GM18498 (cell line): ENCODE measurements around the gene RIMBP2.

Experiments used
- ATAC-seq: cut with Tn5 transposase; IDR thresholded peaks from one replicate; pipeline ENCODE4 v1.9.1; 2021; ENCODE audit warnings: mild to moderate bottlenecking, moderate library complexity; ENCODE audit not compliant: unreplicated experiment

The RIMBP2 gene

DNA sequence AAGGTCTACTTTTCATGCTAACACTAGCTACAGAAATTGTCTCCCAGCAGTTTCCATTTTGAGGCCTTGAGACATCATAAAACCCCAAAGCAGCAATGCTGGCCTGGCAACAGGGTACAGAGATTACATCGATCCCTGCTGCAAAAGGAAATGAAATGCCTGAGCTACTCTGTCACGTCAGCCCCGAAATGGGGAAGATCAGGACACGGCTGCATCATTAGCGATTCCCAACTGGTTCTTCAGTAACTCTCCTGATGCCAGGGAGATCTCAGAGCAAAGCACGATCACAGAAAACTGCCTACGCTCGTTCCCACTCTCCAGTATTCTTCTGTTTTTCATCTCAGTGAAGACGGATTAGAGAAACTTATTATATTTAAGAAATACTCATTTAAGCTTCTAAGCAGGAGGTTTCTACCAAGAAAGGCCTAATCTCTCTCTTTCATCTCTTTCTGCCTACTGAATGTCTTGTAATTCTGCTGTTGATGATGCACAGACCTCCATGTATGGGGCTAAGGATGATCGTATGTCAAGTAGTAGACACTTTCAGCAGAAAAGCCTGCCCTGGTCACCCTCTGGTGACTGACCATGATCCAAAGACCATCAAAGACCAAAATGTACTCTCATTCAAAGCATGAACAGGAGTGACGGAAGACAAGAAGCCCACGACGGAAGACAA, 168.5 kb downstream of the RIMBP2 start:
- no peak for ATAC-seq

DNA sequence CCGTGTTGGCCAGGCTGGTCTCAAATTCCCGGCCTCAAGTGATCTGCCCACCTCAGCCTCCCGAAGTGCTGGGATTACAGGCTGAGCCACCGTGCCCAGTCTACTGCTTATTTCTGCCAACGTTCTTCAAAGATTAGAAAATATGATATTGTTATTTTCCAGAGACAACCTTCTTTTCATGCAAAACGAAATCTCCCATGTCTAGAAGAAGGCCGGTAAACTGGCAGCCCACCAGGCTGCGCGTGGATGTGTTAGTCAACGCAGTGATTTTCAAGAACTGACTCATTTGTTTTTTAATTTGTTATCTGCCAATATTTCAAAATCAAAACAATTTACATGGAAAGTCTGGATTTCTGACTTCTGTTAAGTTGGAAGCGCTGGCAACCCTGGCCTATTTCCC, 169.6 kb downstream of the RIMBP2 start:
- no peak for ATAC-seq

DNA sequence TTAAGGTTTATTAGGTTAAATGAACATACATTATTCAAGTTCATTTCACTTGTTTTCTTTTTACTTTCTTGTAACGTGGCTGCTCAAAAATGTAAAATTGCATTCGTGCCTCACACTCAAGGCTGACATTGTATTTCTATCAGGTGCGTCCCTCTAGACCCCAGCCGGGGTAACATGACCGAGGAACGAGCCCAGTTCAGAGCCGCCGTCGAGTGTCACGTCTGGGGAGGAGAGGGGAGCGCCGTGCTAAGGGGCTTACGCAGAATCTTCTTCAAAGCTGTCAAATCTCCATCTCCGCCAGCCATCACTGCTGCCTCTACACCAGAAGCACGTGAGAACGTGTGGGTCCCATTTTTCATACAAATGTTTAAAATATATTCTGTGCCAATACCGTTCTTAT, 170.6 kb downstream of the RIMBP2 start:
- no peak for ATAC-seq

DNA sequence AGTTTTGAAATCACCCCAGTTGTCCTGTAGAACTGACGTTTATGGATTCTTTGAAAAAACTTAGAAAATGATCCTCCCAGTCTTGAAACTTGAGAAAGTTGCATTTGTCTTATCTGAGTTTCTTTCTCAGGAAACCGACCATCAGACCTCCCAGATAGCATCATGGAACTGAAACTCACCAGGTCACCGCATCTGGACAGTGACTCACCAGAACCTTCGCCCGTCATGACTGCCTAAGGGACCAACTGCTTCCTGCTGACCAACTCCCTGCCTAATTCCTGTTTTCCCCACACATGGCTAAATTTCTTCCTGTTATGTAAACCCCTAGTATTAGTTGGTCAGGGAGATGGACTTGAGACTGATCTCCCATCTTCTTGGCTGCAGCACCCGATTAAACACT, 175.7 kb downstream of the RIMBP2 start:
- no peak for ATAC-seq

DNA sequence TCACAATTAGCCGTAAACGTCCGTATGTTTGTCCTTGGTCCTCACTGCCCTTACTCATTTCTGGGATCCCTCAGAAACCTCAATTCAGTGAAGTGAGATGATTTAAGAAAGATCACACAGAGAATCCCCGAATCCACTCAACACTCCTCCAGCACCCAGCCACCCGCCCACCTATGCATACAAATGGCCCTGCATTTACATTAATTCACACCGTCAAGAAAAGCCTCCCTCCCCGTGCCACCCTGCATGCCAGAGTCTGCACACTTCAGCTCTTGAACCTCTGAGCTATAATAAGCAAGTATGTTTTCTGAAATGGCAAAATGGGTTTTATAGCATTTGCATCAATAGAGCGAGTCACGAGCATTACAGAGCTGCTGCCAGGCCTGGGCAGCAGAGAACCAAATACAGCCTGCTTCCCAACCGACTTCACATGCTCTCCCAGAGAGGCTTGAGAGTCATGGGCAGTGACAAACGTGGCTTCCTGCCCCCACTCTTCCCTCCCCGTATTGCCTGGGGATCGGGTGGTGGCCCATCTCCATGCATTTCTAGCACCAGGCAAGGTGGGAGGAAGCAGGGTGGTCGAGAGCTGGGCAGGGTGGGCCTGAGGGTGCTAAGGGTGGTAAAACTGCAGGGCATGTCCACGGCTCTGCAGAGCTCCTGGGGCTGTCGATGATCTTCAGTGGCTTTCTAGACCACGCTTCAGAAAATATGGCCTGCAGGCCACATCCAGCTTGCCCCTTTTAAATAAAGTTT, 177.6 kb downstream of the RIMBP2 start:
- ATAC-seq = no peak

DNA sequence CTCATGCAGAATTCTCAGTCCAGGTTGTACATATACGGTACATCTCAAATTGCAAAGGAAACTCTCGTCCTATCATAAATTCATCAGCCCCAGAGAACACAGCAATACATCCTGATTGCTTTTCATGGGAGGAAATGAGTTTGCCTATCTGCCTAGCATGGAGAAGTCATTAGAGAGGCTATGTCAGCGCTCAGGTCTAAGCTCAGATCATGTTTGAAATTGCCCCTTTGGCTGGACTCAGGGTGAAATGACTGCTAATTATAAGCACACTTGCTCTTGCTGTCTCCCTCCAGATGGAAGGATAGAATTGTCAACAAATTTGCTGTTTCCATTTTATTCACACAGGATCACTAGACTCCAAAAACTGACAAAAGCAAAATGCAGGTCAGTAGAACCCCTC, 178.4 kb downstream of the RIMBP2 start:
- ATAC-seq = no peak

DNA sequence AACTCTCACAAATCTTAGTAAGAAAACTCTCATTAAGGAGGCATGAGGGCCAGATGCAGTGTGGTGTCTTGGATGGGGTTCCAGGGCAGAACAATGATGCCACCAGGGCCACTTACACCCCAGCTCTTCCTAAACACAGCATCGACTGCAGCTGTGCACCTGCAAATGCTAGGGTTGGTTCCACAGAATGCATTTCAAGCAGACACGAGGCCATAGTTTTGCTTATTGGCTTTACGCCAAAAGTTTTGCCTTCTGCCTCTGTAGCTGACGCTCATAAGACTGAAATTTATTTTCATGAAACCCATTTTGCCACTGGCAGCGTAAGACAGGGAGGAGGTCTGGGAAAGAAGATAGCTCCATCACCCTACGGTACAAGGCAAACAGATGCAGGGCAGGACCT, 179.0 kb downstream of the RIMBP2 start:
- no peak for ATAC-seq

DNA sequence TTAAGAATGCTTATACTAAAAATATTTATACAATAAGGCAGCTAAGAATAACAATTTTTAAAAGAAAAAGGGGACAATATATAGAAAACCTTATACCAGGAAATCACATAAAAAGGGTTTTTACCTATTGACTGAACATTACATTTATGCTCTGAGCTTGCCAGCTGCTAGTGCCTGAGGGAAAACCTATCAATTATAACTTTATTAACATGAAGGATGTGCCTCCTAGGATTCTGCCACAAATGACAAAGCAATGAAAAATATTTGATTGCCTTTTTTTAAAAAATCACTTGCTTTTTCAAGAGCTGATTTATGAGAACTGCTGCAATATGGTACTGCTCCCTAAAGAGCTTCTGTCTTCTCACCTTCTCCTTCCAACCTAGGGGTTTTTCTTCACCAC, 185.7 kb downstream of the RIMBP2 start:
- no peak for ATAC-seq

DNA sequence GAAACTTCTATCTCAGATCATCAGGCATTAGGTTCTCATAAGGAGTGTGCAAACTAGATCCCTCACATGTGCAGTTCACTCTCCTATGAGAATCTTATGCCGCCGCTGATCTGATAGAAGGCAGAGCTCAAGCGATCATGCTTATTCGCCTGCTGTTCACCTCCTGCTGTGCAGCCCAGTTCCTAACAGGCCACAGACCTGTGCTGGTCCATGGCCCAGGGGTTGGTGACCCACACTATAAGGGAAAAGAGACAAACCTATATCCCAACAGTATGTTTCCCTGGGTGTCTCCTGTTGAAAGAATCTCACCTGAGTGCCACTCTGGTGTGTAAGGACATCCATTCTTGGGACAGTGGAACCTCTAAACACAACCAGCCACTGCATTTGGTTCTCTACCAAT, 186.3 kb downstream of the RIMBP2 start:
- no peak for ATAC-seq

DNA sequence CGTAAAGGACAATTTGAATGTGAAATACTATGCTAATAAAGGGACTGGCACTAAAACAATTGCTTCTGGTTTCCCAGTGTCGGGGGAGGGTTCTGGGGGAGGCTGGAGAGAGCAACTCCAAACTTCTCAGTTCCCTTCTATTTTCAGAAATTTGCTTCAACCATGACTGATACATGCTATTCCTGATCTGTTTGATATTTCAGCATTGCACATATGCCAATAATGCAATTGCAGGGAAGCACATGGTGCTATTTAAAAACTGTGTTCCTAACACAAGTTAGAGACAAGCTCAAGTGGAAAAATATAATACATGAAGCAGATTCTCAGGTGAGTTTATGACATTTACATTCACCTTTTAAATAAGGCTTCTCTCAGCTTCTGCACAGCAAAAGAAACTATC, 188.9 kb downstream of the RIMBP2 start:
- ATAC-seq = no peak

DNA sequence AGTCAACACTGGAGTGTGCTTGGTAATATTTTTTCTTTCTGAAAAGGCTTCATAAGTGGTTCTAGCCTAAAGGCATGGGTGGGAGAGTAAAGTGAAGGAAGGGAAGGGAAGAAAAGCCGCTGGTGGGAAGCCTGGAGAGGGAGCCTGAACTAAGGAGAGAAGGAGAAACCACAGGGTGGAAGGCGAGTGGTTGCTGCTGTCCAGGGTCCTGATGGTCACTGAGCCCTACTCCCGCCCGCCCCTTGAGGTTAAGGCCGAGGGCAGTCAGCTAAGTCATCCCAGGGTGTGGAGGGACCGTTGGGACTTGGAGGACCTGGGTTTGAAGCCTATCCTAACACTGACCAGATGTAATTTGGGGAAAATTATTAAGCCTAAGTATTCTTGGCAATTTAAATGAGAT, 189.3 kb downstream of the RIMBP2 start:
- no peak for ATAC-seq

DNA sequence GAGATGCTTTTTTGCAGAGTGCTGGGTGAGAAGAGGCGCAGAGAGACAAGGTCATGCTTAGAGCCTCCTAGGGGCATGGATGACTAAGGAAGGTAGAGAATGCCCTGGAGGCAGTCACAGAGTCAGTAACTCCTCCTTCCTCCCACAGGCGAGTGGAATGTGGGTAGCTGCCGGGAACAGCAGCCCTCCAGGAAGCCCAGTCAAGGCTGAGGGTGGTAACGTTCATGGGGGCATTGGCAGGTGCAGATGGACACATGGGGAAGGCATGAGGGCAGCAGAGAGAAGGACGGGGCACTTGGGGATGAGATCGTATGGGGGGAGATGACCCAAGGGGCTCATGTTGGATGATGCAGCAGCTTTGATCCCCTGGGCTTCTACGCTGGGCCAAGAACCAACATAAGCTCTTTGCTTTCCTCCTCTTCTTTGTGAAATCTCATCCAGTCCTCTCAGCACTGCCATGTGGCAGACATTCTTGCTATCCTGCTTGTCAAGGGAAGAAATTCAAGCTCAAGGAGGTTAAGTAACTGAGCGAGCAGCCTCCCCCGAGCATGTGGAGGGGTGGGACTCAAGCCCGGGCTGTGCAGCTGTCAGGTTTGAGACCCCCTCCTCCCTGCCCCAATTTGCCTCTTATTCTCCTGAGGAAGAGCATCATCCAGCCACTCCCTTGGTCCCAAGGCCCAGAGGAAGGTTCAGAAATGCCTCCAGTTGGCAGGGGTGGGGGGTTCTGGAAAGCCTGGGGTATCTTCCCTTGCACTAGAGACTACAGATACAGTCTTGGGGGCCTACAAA, 190.5 kb downstream of the RIMBP2 start:
- ATAC-seq = no peak

DNA sequence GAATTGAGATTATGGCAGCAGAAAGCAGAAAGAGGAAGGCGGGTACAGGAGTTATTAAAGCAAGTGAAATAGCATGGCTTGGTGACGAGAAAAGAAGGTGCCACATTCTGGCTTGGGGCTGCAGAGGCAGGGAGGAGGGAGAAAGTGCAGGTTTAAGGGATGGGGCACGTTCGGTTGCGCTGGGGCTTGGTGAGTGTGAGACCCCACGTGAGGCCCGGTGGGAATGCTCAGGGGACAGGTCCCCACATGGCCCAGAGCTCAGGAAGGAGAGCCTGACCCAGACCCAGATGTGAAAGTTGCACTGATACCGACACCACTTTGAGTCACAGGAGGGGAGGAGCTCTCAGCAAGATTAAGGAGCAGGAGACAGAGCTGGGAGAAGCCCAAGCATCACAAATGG, 191.3 kb downstream of the RIMBP2 start:
- ATAC-seq = no peak

DNA sequence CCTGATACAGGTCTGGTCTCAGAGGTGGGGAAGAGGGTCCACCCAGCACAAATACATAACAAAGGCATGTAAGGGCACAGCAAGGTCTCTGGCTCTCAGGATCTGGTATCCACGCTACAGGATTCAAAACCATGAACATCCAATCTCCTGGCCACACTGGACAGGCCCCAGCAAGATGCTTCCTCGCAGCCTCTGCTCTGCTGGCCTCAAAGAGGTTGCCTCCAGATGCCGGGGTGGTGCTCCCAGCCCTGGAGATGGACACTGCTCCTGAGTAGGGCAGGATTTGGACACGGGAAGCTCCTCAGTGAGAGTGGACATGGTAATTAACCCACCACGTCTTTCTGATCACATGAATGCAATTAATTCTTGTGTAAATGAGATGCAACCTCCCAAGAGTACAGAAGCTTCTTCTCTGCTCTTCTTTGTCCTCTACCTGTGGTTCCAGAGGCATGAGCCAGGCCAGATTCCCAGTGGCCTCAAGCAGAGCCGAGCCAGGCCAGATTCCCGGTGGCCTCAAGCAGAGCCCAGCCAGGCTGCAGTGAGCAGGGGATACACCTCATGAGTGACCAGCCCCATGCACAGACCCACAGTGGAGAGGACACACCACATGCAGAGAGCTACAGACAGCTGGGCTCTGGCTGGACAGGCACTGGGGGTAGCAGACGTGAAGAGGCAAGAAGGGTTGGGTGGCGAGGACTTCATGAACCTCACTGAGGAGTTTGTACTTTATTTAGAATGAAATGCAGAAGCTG, 192.1 kb downstream of the RIMBP2 start:
- no peak for ATAC-seq

DNA sequence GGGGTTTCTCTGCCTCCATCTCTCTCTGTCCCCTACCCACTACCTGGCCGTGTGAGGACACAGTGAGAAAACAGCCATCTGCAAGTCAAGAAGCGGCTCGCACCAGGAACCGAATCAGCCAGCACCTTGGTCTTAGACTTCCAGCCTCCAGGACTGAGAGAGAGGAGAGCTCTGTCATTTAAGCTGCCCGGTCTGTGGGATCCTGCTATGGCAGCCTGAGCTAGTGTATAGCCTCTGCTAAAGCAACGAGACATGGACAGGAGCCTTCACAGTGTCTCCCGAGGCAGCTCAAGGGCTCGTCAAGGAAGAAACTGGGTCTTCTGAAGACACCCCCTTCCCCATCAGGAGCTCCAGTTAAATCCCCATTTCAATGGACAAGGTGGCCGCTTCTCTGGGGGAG, 192.9 kb downstream of the RIMBP2 start:
- no peak for ATAC-seq

DNA sequence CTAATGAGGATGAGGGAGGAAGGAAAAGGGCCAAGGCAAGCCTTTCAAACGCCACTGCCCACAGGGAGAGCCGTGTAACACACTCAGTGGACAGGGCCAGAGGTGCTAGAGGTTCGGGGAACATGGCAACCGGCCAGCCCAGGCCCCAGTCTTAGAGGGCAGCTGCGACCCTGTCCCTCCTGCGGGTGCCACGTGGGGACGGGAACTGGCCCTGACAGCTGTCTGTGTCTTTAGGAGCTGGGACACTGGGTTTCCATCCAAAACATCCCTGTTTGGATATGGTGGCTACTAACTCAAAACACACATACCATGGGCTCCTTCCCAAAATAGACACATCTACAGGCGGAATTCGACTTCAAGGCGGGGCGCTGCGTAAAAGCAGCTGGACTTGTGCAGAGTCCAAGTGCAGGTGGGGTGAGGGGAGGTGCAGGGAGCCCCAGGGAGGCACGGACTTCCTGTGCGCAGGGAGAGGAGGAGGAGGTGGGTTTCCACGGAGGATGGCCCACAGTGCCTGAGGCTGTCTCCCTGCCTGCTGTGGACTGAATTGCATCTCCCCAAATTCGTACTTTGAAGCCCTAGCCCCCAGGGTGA, 193.8 kb downstream of the RIMBP2 start:
- ATAC-seq = no peak

DNA sequence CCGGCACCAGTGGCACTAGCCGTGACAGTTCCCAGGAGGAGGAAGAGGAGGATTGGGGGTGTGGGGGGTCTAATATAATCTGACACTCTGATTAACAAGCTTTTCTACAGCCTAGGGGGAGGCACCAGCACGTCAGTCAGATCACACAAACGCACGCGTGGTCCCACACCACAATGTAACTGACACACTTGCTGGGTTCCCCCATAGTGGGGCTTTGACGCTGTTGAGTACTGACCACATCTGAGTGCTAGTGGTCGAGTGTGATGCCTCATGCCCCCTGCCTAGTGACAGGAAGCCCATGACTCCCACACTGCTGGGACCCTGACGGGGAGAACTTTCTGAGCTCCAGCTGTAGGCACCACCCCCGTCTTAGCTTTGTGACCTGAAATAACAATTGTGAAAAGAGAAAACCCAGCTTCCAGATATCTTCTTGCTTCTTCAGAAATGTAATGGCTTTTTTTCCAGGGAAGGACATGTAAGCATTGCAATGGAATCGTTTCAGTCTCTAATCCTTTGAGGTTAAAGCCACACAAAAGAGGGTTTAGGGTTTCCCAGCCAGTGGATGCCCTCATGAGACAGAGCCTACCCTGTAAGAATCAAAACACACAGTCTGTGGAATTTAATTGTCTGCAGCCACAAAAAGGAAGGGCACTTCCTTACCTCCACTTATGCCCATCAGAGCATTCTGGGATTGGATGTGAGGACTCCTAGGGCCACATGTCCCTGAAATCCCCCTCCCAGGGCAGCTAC, 194.5 kb downstream of the RIMBP2 start:
- ATAC-seq = no peak

DNA sequence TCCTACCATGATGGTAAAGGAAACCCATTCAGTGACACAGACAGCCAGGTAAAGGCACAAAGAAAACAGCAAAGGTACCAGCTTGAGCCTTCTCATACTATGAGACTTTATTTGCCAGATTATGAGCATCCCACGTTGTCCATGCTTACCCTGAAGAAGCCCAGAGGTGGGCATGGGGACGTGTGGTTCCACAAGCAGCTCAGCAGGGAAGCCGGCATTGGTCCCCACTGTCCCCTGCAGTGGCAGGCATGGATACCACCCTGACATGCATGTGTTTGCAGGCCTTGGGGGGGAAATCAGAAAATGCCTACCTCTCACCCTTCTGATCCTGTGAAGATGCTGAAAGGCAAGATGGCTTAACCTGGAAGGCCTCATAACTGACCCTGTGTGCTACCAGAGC, 195.3 kb downstream of the RIMBP2 start:
- no peak for ATAC-seq

DNA sequence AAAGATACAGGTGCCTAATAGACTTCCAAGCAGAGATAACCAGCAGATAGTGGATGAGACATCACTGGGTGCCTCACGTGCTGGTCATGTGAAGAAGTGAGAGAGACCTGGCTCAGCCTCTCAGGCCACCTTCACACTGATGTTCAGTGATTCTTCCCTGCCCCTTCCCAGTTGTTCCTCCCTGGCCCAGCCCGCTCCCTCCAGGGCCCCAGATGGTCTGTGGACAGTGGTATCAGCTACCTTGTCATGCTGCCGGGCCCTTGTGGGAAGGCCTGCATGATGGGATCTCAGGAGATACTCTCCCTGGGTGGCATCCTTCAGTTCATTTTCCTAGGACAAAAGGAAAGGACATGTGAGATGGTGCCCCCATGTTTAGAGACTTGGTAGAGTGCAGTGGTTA, 198.5 kb downstream of the RIMBP2 start:
- no peak for ATAC-seq

DNA sequence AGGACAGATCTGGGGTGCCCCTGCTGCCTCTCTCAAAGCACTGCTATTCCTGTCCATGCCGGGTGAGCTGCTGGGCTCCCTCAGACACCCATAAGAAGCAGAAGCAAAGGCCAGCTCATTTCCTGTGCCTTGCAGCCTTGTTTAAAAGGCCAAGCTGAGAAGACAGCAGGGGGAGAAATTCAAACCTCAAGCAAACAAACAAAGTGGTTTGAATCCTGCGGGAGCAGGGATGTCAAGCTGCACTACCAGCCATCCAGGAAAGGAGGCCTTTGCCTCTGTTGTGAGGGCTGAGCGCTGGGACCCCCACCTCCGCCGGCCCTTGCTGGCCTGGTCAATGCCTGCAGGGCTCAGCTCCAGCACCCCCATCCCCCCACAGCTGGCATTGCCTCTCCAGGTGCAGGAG, 201.9 kb downstream of the RIMBP2 start:
- ATAC-seq = no peak
